ENCODE results near the gene CFAP43. TPM values are rescaled to one million over a fixed set of nuclear protein-coding genes. Genes with fewer than 3 reads are reported as not detected.

CFAP43 gene
- total and polyA plus RNA-seq, 2 experiments from 2014 or later = 0.24 to 0.44 TPM

GRCh38 chr10:104268405-104268712 is 36.2 kb upstream of the CFAP43 start (continued):
- no peak for TF ChIP-seq ZNF462 (CRISPR knock-in tag; IDR thresholded peaks at IDR 0.05)

GRCh38 chr10:104267721-104268404 is 35.7 kb upstream of the CFAP43 start:
- peaks cover 5% of the 10 kb centered on the region; the same call in 1 of the 2 replicates for H3K4me1 ChIP-seq (ENCODE audit: insufficient read depth)
- peaks cover 7% of the 10 kb centered on the region; the same call in 1 of the 2 replicates for H3K36me3 ChIP-seq (ENCODE audit: insufficient read depth)
- H3K4me3 ChIP-seq = peak overlapping the region; percentile 86
- no peaks in the 10 kb centered on the region for H3K27me3 ChIP-seq (ENCODE audit: insufficient read depth)
- Mint-ChIP-seq H3K27ac (peak overlapping the region; percentile 97), H3K4me1 (peaks cover 6% of the 10 kb centered on the region), H3K36me3 (ENCODE audit: low read depth) (peaks cover 22% of the 10 kb centered on the region), H3K27me3 (ENCODE audit: insufficient read depth, low read depth, poor library complexity) (peaks cover 2% of the 10 kb centered on the region), H3K4me3 (peak overlapping the region; percentile 90), H3K9me3 (no peaks in the 10 kb centered on the region)
- H3F3A ChIP-seq (replicated peaks; ENCODE audit: low read depth) = no peaks in the 10 kb centered on the region
- no peak overlapping the region for H2AFZ ChIP-seq
- DNase-seq (ENCODE audit: low spot score) = no peak
- H3K4me2 ChIP-seq = peak overlapping the region; percentile 93
- H3K9me2 ChIP-seq (ENCODE audit: insufficient read depth) = no peaks in the 10 kb centered on the region
- 0 out of 2 replicates have a peak, but pooled peaks cover 5% of the 10 kb centered on the region for H4K20me1 ChIP-seq (replicated peaks; ENCODE audit: insufficient read depth)
- peaks cover 58% of the 10 kb centered on the region for H3K79me2 ChIP-seq (replicated peaks; ENCODE audit: insufficient read depth)
- H3K27ac ChIP-seq (ENCODE audit: low read depth) = peak overlapping the region; percentile 87
- no peak for ATAC-seq
- TF ChIP-seq NANOG (IDR thresholded peaks at IDR 0.05; ENCODE audit: borderline replicate concordance) = no peak
- no peak for TF ChIP-seq JUNB (IDR thresholded peaks at IDR 0.05; ENCODE audit: unreplicated experiment)
- TF ChIP-seq ETS1 (IDR thresholded peaks at IDR 0.05) = no peak
- TF ChIP-seq CTCF (conservative IDR thresholded peaks at IDR 0.05; ENCODE audit: low read depth in 2 of 2) = no peak
- TF ChIP-seq ZNF331 (CRISPR knock-in tag; IDR thresholded peaks at IDR 0.05; ENCODE audit: low read depth) = no peak
- no peak for TF ChIP-seq EZH2 (IDR thresholded peaks at IDR 0.05; ENCODE audit: low read depth, unreplicated experiment)

All from GM23338 (cell line).